Activated T-helper 2 cell treated with anti-CD3 and anti-CD28 coated beads, Interferon-gamma antibody, Interleukin-2, Interleukin-4, amounts not matched to agents 10 μg/mL and 5 μg/mL and 100 μg/mL, durations not matched to agents 14 hours and 24 hours and 36 hours (primary cell): ENCODE data around the gene MAP1LC3B2. TPM values are rescaled to one million over a fixed set of nuclear protein-coding genes. Genes with fewer than 3 reads are reported as not detected.

Experiments
- DNase-seq: peaks from one replicate; pipeline ENCODE4 v3.0.0; 2021; ENCODE audit warnings: low spot score
- H3K27ac Mint-ChIP-seq: one replicate; pipeline ENCODE4 v1.8.0; 2021; ENCODE audit warnings: mixed read lengths
- H3K27me3 Mint-ChIP-seq: one replicate; pipeline ENCODE4 v1.8.0; 2021; ENCODE audit warnings: low read depth, mixed read lengths
- H3K36me3 Mint-ChIP-seq: one replicate; pipeline ENCODE4 v1.8.0; 2021; ENCODE audit warnings: low read depth, mixed read lengths
- H3K4me1 Mint-ChIP-seq: one replicate; pipeline ENCODE4 v1.8.0; 2021; ENCODE audit warnings: low read depth, mixed read lengths
- H3K4me3 Mint-ChIP-seq: one replicate; pipeline ENCODE4 v1.8.0; 2021; ENCODE audit warnings: low read depth, mild to moderate bottlenecking, moderate library complexity, mixed read lengths
- H3K9me3 Mint-ChIP-seq: one replicate; pipeline ENCODE4 v1.8.0; 2021; ENCODE audit warnings: mixed read lengths
- intact Hi-C: fragments of 100-400 bp; cut with micrococcal nuclease; formaldehyde crosslinking; loops from one replicate; pipeline ENCODE4 v1.15.1; 2023
- total RNA-seq: library from RNA; stranded (reverse); gene quantifications from 2 replicates; pipeline ENCODE4 v1.2.3, GENCODE V29; 2022

MAP1LC3B2 gene
- total RNA-seq, 1 donor from 2014 or later: 0.37 TPM

DNA sequence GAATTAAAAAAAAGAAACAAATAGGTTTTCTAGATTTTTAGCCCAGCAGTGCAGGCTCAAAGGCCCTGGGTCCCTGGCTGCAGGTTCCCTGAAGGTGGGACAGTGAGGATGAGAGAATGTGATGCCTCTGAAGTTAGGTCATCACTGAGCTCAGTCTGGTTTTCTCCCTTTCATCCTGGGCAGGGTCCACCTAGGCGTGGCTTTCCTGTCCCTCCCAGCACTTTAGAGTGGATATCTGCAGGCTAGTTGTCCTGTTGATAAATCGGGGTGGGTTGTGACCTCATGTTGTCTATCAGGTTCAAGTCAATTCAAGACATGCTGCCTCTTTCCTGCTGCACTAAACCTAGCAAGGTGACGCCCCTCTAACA is 60.9 kb downstream of the MAP1LC3B2 start:
- Mint-ChIP-seq H3K4me1 (no peaks in the 10 kb centered on the region), H3K36me3 (no peaks in the 10 kb centered on the region)

DNA sequence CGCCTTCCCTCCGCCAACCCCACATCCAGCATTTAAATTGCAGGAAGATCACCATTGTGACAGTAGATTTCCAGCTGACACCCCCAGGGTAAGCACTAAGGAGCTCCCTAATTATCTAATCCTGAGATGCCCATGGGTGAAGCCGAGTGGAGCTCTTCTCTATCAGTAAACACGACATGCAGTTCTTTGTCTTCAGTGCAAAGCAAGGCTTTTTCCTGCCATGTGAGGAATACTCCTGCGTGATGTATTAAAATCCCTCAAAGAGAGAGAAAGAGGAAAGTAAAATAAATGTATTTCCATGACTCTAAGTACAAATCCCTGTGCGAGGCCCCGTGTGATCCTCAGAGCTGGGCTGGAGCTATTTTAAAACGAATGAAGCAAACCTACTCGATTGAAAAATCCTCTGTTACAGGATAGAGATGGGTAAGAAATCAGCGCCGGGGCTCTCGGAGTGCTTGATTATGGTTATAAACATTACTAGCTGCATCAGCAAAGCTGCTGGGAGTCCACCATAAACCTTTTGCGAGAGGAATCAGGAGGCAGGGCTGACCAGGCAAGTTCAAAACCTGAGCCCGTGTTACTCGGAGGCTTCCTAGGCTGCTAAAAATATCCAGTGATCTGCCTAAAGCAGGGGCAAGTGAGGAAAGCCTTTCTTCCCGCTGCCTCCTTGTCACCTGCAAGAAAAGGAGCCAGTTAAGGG is 61.5 kb downstream of the MAP1LC3B2 start:
- no peak for DNase-seq
- Mint-ChIP-seq H3K4me3 (no peak overlapping the region), H3K4me1 (no peaks in the 10 kb centered on the region), H3K36me3 (no peaks in the 10 kb centered on the region), H3K27me3 (peaks cover 10% of the 10 kb centered on the region), H3K27ac (no peak overlapping the region), H3K9me3 (peaks cover 13% of the 10 kb centered on the region)
- intact Hi-C loops: no loop called here

More for the DNA sequence above, 60.9 kb downstream of the MAP1LC3B2 start:
- DNase-seq: no peak
- Mint-ChIP-seq H3K27me3 (peaks cover 12% of the 10 kb centered on the region), H3K27ac (no peak overlapping the region), H3K4me3 (no peak overlapping the region), H3K9me3 (peaks cover 13% of the 10 kb centered on the region)
- intact Hi-C loops: no loop called here

DNA sequence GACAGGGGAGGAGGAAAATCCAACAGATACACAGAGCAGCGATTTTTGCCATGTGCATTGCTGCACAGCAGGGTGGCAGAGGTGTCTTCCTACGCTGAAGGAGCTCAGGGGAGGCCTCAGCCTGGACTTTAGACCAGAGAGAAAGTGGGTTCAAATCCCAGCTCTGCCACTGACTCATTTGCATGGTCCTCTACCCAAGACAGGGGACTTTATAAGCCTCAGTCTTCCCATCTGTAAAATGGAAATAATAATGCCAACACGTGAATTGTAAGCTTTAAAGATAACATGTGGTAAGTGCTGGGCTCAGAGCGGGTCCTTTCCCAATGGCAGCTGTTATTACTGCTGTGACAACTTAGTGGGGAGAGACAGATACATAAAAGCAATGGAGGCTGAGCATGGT is 62.0 kb downstream of the MAP1LC3B2 start:
- H3K36me3 Mint-ChIP-seq: no peaks in the 10 kb centered on the region
- intact Hi-C loops: no loop called here
- no peaks in the 10 kb centered on the region for H3K4me1 Mint-ChIP-seq
- H3K27me3 Mint-ChIP-seq: peaks cover 10% of the 10 kb centered on the region
- H3K27ac Mint-ChIP-seq: no peak overlapping the region
- H3K4me3 Mint-ChIP-seq: no peak overlapping the region
- peaks cover 13% of the 10 kb centered on the region for H3K9me3 Mint-ChIP-seq
- DNase-seq: no peak

DNA sequence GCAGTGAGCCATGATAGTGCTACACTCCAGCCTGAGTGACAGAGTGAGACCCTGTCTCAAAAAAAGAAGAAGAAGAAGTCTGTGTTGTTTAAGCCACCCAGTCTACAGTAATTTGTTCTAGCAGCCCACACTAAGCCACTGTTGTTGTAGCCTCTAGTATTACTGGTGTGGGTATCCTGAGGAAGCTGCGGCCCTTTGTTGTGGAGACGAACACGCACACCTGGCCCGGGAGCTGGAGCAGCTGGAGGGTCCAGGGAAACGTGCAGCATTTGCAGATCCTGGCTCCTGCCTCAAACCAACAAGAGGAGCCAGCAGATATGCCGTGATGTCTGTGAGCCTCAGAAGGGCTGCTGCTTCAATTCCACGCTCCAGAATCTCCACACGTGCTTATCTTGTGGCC is 65.3 kb downstream of the MAP1LC3B2 start:
- intact Hi-C loops: no loop called here
- Mint-ChIP-seq H3K27ac (no peak overlapping the region), H3K9me3 (peaks cover 13% of the 10 kb centered on the region), H3K4me3 (no peak overlapping the region), H3K27me3 (peaks cover 13% of the 10 kb centered on the region), H3K36me3 (no peaks in the 10 kb centered on the region), H3K4me1 (no peaks in the 10 kb centered on the region)
- DNase-seq: no peak

DNA sequence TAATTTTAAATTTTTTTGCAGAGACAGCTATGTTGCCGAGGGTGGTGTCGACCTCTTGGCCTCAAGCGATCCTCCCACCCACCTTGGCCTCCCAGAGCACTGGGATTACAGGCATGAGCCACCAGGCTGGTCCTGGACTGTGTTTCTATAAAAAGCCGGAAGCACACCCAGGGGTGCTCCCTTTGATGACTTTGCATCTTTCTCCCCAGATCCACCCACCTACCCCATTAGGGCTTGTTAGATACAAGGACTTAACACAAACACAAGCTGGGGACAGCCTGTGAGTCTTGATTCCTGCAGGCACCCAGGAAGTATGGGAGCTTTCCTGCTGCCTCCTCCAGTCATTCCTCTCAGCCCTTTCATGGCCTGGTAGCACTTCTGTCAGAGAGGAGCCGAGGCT is 67.0 kb downstream of the MAP1LC3B2 start:
- Mint-ChIP-seq H3K36me3 (no peaks in the 10 kb centered on the region), H3K9me3 (peaks cover 13% of the 10 kb centered on the region)

More for the DNA sequence above, 67.0 kb downstream of the MAP1LC3B2 start:
- Mint-ChIP-seq H3K27me3 (peaks cover 15% of the 10 kb centered on the region), H3K4me3 (no peak overlapping the region), H3K27ac (no peak overlapping the region), H3K4me1 (no peaks in the 10 kb centered on the region)
- DNase-seq: no peak
- intact Hi-C loops: no loop called here

Other genes with a start within 250 kb of the MAP1LC3B2 start
- 32.4 and 36.1 TPM in 2 replicates for gene SPRING1, start 178.7 kb downstream of the MAP1LC3B2 start, total RNA-seq
- 11.0 and 14.4 TPM in 2 replicates for gene RNFT2, start 178.9 kb downstream of the MAP1LC3B2 start, total RNA-seq